Stimulated activated CD4-positive, alpha-beta T cell treated with anti-CD3 and anti-CD28 coated beads, Interleukin-4, amount 100 ng/mL, for 1 hour (primary cell): ENCODE results near the gene TMEM233.

Experiments used
- DNase-seq: peaks from one replicate; pipeline ENCODE4 v3.0.0-alpha.2; 2020

TMEM233 gene

DNA sequence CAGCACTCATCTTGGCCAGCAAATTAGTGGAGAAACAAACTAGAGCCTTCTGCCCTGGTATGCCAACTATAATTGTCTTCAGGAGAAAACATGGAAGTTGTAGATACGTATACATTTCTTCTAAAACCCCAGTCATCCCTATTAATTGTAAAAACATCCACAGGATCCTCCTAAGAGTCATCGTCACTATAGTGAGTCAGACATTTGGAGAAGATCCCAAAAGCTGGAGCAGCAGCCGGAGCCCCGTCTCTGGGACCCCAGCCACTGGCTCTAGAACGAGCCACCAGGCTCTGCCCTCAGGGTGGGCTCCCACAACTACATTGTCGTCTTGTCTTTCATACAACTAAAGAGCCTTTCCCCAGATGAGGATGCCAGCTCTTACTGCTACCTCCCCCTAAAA is 89.8 kb downstream of the TMEM233 start:
- DNase-seq, result no peak

DNA sequence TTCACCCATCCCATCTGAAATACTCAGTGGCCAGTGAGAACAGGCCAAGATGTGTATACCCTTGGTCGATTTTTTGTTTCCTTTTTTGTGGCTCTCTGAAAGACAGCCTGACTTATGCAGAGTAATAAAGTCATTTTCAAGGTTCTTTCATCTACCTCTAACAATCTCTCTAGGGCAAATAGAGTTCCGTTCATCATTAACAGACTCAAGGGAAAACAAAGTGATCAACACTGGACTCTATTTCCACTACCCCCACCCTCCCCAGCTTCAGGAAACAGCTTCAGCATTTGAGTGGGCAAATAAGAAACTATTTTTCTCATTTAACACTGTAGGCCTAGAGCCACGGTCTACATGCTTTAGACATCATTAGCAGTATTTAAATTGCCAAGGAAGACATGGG is 90.2 kb downstream of the TMEM233 start:
- DNase-seq, result no peak

DNA sequence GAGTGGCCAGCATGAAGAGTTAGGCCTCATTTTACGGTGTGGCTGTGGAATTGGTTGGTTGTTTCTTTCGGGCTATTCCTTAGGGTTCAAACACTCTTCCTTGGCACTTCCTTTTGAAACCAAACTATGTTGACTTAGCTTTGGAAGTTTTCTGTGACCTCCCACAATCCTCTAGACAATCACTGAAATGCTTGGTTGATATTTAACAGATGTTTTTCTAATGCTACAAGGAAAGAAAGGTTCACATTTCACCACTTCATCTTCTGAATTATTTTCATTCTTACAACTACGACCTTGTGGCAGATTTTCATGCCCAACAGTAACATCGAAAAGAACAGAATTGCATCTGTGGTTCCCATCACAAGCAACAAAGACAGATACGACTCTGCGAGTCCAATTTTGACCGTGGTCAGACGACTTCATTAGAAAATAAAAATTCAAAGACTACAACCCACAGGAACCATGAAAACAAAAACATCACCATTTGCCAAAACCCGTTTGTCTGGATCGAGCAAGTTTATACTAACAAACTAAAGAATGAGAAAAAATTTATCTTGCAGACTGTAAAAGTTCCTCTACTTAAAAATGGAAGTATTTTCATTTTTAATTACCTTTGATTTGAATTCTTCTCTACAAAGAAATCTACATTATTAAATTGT is 91.3 kb downstream of the TMEM233 start:
- no peak for DNase-seq

DNA sequence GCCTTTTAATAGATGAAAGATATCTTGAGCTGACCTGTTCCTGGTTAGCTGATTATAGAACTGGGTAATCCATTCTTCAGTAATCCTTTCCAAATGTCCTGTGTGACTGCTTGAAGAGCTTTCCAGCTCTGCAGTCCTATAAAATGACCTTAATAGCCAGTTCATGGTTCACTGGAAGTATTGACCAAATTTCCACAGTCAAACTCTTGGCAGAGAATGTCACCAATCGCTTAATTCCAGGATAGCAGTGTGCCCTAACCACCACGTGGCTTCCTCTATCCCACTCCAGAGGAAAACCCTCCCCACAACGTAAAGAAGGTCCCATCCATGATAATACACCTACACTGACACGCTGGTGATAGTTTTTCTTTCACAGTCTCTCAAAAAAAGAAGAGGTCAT is 91.8 kb downstream of the TMEM233 start:
- DNase-seq, result no peak

DNA sequence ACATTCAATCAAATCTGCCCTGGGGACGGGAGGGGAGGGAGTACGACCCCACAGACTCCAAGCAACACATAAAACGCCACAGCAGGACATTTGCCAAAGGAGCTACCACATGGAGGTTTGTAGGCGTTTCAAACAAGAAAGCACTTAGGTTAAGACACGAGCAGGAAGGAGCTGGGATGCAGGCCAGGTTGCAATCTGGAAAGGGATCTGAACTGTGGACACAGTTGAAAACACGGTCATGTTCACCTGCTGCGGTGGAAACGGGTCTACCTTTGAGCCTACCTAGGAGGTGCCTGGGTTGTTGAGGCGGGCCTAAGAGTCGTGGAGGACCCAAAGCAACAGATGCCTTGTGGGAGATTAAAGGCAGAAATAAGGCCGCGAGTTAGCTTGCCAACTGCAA is 92.8 kb downstream of the TMEM233 start:
- no peak for DNase-seq

DNA sequence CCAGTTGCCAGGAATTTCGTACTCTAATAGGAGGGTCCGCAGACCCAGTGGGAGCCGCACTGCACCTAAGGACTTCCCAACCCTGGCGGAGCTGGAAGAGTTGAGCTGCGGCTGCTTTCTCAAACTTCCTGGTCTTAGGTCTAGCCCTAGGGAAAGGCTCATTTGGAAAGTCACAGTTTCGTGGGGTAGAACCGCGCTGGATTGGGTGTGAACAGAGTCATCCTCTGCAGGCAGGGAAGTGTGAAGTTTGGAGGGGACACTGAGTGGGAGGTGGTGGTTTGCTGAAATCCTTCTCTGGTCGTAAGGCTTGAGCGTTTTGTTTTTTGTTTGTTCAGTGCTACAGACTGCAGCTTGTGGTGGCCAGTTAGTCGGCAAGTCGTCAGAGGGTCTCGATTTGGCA is 93.2 kb downstream of the TMEM233 start:
- no peak for DNase-seq

DNA sequence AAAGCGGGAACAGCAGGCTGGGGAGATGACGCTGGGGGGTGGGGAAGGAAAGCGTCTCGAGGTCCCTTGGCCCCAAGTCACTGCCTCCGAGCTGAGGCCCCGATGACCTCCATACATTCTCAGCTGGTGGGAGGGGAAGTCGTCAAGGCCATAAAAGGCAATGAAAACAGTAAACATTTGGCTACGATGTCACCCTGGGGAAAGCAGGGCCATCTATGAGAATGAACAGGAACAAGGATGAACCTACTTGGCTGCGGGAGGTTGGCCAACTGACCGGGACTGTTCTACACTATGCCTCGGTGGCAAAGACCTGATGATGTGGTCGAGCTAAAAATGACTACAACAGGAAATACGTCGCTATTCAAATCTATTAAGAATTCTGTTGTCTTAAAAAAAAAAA is 93.8 kb downstream of the TMEM233 start:
- no peak for DNase-seq

DNA sequence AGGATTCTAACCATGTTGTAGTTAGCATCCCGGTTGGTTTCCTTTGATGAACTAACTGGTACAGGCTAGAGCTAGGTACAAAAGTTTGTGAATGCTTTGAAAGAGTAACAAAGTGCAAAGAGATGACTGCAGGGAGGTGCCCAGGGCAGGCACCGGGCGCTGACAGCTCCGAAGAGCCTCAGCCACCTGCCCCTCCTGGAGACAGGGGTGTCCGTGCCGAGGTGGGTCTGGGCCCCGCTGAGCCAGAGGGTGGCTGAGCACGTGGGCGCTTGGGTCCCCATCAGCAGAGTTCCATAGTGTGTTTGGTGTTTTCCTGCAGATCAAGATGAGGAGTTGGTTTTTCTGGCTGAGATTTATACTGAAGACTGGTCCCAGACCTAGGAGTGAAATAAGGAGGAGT is 94.3 kb downstream of the TMEM233 start:
- no peak for DNase-seq

DNA sequence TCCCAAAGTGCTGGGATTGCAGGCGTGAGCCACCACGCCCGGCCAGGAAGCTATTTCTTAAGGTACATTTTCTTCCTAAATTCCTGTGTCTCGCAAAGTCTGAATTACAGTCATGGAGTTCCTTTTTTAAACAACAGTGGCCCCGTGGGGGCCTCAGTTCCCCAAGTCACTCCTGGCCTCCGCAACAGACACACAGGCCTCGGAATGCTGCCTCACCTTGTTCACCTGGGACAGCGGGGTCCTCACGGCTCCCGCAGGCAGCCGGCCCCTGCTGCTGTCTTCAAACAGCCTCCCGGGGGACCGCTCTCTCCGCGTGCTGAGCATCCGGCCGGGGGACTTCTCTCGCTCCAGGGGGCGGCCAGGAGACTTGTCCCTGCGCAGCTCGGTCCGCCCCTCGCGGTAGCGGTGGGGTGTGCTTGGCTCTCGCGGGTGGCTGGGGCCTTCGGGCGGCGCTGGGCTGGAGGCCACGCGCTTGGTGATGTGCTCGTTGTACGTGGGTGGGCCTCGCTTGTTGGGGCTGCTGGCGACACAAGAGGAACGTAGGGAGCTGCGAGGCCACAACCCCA is 96.4 kb downstream of the TMEM233 start:
- no peak for DNase-seq

GRCh38 chr12:119691202-119691810 is 97.7 kb downstream of the TMEM233 start:
- no peak for DNase-seq

DNA sequence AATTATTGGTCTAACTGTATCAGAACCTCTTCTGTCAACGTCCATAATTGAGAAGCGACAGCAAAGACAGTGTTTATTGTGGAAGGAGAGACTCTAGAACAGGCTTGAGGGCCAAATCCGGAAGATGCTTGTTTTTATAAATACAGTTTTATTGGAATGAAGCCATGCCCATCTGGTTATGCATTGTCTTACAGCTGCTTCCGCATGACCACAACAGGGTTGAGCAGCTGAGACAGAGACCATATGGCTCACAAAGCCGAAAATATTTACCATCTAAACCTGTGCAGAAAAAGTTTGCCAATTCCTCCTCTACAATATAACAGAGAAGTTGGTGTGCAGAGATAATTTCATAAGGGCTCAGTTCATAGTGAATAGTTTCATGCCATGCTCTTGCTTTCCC is 98.8 kb downstream of the TMEM233 start:
- no peak for DNase-seq
